Gastrocnemius medialis (tissue), 4 donors: ENCODE data around the gene BICRAL. TPM values are rescaled to one million over a fixed set of nuclear protein-coding genes. Genes with fewer than 3 reads are reported as not detected.
"Not testable (repeated sequence)": the region's sequence is repeated elsewhere in the genome, so short reads cannot be mapped to it uniquely, and the experiment has no call there.

ENCODE experiments used
- ATAC-seq, 2 donors: fragments of 150-250 bp; one replicate each; pipeline ENCODE4 v1.9.1; 2016
- DNase-seq, 2 donors: peaks; one replicate each; pipeline ENCODE4 v3.0.0-alpha.2; 2019
- H3K27ac ChIP-seq, 4 donors: fragments of 200-600 bp; sonication (generic); 1 replicate in 1 of 4; 2 replicates in 3 of 4; pipeline ENCODE4 v1.5.1; 2016 to 2018; ENCODE audit warnings: mild to moderate bottlenecking in 2 of 4, moderate library complexity in 1 of 4
- H3K27me3 ChIP-seq, 3 donors: fragments of 200-600 bp; sonication (generic) in 2 of 3; 1 replicate in 1 of 3; 2 replicates in 2 of 3; pipeline versions ENCODE4 v1.5.1 to v1.6.0; 2016 to 2019; ENCODE audit warnings: mild to moderate bottlenecking in 1 of 3, moderate library complexity in 1 of 3
- H3K36me3 ChIP-seq, 2 donors: fragments of 200-600 bp; sonication (generic) in 1 of 2; one replicate each; pipeline ENCODE4 v1.5.1; 2017 to 2018
- H3K4me1 ChIP-seq, 2 donors: fragments of 200-600 bp; sonication (generic) in 1 of 2; one replicate each; pipeline ENCODE4 v1.5.1; 2016 to 2017; ENCODE audit warnings: mild to moderate bottlenecking in 2 of 2
- H3K4me3 ChIP-seq, 4 donors: fragments of 200-600 bp; sonication (generic) in 3 of 4; 1 replicate in 1 of 4; 2 replicates in 3 of 4; pipeline ENCODE4 v1.5.1; 2016 to 2019; ENCODE audit warnings: mild to moderate bottlenecking in 2 of 4
- H3K9me3 ChIP-seq, 3 donors: fragments of 200-600 bp; sonication (generic) in 2 of 3; 1 replicate in 1 of 3; 2 replicates in 2 of 3; pipeline ENCODE4 v1.5.1; 2016 to 2019
- POLR2A ChIP-seq, 2 donors: fragments of 450-650 bp; IDR thresholded peaks; one replicate each; pipeline ENCODE4 v1.6.1; 2017; ENCODE audit warnings: antibody characterized with exemption in 2 of 2, mild to moderate bottlenecking in 2 of 2, moderate library complexity in 2 of 2
- in situ Hi-C, 4 donors: fragments of 200-750 bp; cut with MboI; loops; one replicate each; pipeline versions ENCODE4 v1.15.0 to v1.8.0; 2017; ENCODE audit warnings: low sequenced_read_pairs in 4 of 4
- intact Hi-C: fragments of 100-400 bp; cut with DNase I; formaldehyde crosslinking; loops from one replicate; pipeline ENCODE4 v1.15.1; 2023; ENCODE audit warnings: low total_unique reads
- total RNA-seq, 4 donors: library from RNA; depleted of rRNA; stranded (reverse); fragments of >200 nt; gene quantifications; one replicate each; pipeline versions ENCODE4 v1.1.0 to v1.2.3, GENCODE V29; 2016
- TF ChIP-seq, protein P1 (sequence below), 5 experiments: fragments of 450-650 bp in 3 of 5; fragments of 200-600 bp in 2 of 5; sonication (generic) in 2 of 5; IDR thresholded peaks in 4 of 5; conservative IDR thresholded peaks in 1 of 5; 1 replicate in 4 of 5; 2 replicates in 1 of 5; pipeline ENCODE4 v1.5.1; 2016 to 2019; ENCODE audit warnings: antibody characterized with exemption in 5 of 5, mild to moderate bottlenecking in 3 of 5, moderate library complexity in 3 of 5

BICRAL gene, protein sequence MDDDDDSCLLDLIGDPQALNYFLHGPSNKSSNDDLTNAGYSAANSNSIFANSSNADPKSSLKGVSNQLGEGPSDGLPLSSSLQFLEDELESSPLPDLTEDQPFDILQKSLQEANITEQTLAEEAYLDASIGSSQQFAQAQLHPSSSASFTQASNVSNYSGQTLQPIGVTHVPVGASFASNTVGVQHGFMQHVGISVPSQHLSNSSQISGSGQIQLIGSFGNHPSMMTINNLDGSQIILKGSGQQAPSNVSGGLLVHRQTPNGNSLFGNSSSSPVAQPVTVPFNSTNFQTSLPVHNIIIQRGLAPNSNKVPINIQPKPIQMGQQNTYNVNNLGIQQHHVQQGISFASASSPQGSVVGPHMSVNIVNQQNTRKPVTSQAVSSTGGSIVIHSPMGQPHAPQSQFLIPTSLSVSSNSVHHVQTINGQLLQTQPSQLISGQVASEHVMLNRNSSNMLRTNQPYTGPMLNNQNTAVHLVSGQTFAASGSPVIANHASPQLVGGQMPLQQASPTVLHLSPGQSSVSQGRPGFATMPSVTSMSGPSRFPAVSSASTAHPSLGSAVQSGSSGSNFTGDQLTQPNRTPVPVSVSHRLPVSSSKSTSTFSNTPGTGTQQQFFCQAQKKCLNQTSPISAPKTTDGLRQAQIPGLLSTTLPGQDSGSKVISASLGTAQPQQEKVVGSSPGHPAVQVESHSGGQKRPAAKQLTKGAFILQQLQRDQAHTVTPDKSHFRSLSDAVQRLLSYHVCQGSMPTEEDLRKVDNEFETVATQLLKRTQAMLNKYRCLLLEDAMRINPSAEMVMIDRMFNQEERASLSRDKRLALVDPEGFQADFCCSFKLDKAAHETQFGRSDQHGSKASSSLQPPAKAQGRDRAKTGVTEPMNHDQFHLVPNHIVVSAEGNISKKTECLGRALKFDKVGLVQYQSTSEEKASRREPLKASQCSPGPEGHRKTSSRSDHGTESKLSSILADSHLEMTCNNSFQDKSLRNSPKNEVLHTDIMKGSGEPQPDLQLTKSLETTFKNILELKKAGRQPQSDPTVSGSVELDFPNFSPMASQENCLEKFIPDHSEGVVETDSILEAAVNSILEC
- total RNA-seq: 10 to 100 TPM in 2 of 4 donors, 1 to 10 TPM in 2; 7.9 to 10.2 (median 9.7) TPM

DNA sequence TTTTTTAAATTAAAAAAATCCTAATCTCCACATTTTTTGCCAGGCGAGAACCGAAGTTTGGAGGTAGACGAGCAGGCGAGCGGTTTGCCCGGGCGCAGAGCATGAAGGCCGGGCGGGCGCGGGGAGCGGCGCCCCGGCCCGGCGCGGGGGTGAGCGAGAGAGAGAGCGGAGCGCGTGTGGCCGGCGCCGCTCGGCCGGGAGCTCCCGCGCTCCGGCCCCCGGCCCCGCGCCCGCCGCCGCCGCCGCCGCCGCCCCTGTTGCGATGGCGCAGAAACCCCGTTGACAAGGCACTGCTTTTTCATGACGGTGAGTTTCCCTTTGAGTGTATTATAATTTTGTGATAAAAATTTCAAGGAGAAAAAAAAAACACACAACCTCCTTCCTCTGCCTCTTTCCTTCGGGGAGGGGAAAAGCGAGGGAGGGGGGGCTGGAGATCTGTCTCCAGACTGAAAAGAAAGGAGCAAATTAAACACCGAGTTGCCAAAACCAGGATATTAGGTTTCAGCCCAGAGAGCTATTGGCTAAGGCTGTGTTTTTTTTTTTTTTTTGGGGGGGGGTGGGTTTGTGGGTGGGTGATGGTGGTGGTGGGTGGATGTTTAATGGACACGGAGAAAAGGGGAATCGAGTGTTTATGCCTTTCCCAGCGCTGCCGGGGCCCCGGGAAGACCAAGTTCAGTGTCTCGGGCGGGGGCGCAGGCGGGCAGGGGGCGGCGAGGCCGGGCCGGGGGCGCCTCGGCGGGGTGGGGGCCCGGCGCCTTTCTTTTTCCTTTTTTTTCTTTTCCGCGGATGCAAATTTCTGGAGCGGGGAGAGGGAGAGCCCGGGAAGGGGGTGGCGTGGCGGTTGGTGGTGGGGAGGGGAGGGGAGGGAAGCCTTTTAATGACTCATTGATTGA, at the start of gene BICRAL:
Gene BICRAL (plus strand): TSS at position 257 of the 893 bp plus-strand sequence. CDS start 39,971 bp downstream, outside the sequence.
- Histone ChIP-seq H3K4me1 (peaks cover 20 to 32% of the 10 kb centered on the region in 2 donors), H3K9me3 (no peaks in the 10 kb centered on the region), H3K36me3 (no peaks in the 10 kb centered on the region), H3K27ac (peak within 1 kb of the TSS; percentile 95 to 100 (median 98)), H3K27me3 (no peaks in the 10 kb centered on the region), H3K4me3 (peak within 1 kb of the TSS; percentile 72 to 96 (median 91))
- in situ Hi-C loops (no loop called here), intact Hi-C loops (loop anchor here (5.0 to 10.0 kb wide), 2 partner anchors 390 to 1047 kb away; partner anchors contain the start of genes SRF and TFEB)
- DNase-seq: peak; percentile 46 to 62
- TF ChIP-seq POLR2A (IDR thresholded peaks at IDR 0.05): peak; percentile 29 to 30
- TF ChIP-seq, protein P1, sequence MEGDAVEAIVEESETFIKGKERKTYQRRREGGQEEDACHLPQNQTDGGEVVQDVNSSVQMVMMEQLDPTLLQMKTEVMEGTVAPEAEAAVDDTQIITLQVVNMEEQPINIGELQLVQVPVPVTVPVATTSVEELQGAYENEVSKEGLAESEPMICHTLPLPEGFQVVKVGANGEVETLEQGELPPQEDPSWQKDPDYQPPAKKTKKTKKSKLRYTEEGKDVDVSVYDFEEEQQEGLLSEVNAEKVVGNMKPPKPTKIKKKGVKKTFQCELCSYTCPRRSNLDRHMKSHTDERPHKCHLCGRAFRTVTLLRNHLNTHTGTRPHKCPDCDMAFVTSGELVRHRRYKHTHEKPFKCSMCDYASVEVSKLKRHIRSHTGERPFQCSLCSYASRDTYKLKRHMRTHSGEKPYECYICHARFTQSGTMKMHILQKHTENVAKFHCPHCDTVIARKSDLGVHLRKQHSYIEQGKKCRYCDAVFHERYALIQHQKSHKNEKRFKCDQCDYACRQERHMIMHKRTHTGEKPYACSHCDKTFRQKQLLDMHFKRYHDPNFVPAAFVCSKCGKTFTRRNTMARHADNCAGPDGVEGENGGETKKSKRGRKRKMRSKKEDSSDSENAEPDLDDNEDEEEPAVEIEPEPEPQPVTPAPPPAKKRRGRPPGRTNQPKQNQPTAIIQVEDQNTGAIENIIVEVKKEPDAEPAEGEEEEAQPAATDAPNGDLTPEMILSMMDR (IDR thresholded peaks at IDR 0.05 in 4 of 5, conservative IDR thresholded peaks at IDR 0.05 in 1 of 5): no peak
- peak; percentile 48 to 50 for ATAC-seq

DNA sequence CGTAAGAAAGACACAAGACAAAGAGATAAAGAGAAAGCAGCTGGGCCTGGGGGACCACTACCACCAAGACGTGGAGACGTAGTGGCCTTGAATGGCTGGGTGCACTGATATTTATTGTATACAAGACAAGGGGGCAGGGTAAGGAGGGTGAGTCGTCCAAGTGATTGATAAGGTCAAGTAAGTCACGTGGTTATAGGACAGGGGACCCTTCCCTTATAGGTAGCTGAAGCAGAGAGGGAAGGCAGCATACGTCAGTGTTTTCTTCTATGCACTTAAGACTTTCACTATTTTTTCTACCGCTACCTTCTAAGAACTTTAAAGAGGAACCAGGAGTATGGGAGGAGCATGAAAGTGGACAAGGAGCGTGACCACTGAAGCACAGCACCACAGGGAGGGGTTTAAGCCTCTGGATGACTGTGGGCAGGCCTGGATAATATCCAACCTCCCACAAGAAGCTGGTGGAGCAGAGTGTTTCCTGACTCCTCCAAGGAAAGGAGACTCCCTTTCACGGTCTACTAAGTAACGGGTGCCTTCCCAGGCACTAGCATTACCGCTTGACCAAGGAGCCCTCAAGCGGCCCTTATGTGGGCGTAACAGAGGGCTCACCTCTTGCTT, 47.9 kb upstream of the BICRAL start:
- H3K27me3 ChIP-seq, ATAC-seq, H3K4me1 ChIP-seq, H3K9me3 ChIP-seq, H3K4me3 ChIP-seq, H3K27ac ChIP-seq, intact Hi-C loops, H3K36me3 ChIP-seq, DNase-seq: not testable (repeated sequence)
- in situ Hi-C loops: loop anchor here in 2 of 4 donors (10.0 to 25.0 kb wide), 2 partner anchors 128 to 141 kb away; partner anchors contain the start of gene RPL7L1 (in 1 of the 2)

DNA sequence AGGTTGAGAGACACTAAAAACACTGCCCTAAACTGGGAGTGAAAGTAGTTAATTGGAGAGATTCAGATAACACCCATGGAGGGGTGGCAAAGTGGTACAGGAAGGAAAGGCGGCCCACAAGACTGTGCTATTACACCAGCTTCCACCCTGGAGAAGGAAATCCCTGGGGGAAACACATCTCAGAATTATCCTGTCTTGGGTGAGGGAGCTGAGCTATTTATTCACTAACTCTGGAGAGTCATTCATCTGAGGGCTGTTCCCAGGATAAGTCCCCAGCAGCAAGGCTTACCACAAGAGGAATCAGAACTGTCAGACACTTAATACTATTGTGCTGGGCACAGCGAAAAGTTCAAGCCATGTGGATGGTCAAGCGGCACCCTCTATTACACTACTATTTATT, 45.9 kb upstream of the BICRAL start:
- in situ Hi-C loops: loop anchor here in 2 of 4 donors (10.0 to 25.0 kb wide), 2 partner anchors 126 to 139 kb away; partner anchors contain the start of gene RPL7L1 (in 1 of the 2)
- intact Hi-C loops: no loop called here

DNA sequence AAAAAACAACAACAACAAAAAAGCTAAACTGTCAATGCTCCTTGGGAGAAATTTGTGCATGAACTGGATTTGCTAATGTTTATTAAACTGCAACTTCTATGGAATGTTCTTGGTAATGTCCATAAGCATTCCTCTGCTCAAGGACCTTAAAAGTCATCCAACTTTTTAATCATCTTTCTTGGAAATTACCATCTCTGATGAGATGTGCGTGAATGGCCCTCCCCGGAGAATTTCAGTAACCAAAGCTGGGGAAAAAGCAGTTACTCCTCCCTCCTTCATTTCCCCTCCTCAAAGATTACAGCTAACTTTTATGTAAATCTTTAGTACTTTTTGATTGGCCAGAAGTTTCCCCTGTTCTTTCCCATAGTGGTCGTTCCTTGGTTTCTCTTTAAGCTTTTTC, 41.1 kb upstream of the BICRAL start:
- Histone ChIP-seq H3K9me3 (no peaks in the 10 kb centered on the region), H3K27ac (no peak overlapping the region), H3K4me1 (peaks cover 25 to 26% of the 10 kb centered on the region in 2 donors), H3K27me3 (no peaks in the 10 kb centered on the region), H3K4me3 (no peak overlapping the region), H3K36me3 (no peaks in the 10 kb centered on the region)
- no peak for TF ChIP-seq POLR2A (IDR thresholded peaks at IDR 0.05)
- TF ChIP-seq, protein P1 (IDR thresholded peaks at IDR 0.05 in 4 of 5, conservative IDR thresholded peaks at IDR 0.05 in 1 of 5): no peak
- intact Hi-C loops: loop anchor here (10.0 kb wide), 1 partner anchor 314 kb away; the partner anchor contains the start of genes CUL7, KLC4 and MRPL2
- no peak for DNase-seq
- ATAC-seq: no peak
- in situ Hi-C loops: loop anchor here in 2 of 4 donors (5.0 to 25.0 kb wide), 2 partner anchors 122 to 137 kb away; partner anchors contain the start of gene RPL7L1 (in 1 of the 2)

More for the DNA sequence above, 45.9 kb upstream of the BICRAL start:
- H3K4me3 ChIP-seq: no peak overlapping the region
- ATAC-seq (no peak), DNase-seq (no peak)
- no peaks in the 10 kb centered on the region for H3K9me3 ChIP-seq
- no peaks in the 10 kb centered on the region for H3K36me3 ChIP-seq
- TF ChIP-seq POLR2A (IDR thresholded peaks at IDR 0.05): no peak
- TF ChIP-seq, protein P1 (IDR thresholded peaks at IDR 0.05 in 4 of 5, conservative IDR thresholded peaks at IDR 0.05 in 1 of 5): no peak
- no peak overlapping the region for H3K27ac ChIP-seq
- no peaks in the 10 kb centered on the region for H3K27me3 ChIP-seq
- no peaks in the 10 kb centered on the region for H3K4me1 ChIP-seq
